GM20000 (cell line): ENCODE data around the gene APH1B.
A peak's percentile ranks its signal among the peaks of the same experiment; 100 is the strongest.

Source experiments
- DNase-seq: peaks from one replicate; pipeline ENCODE4 v3.0.0; 2012; ENCODE audit warnings: low spot score
- CTCF ChIP-seq: IDR thresholded peaks from 2 replicates; pipeline ENCODE4 v1.5.1; 2012; ENCODE audit warnings: mild to moderate bottlenecking, control low read depth; ENCODE audit errors: extremely low read depth, missing control alignments

Gene APH1B

GRCh38 chr15:63339006-63339766 lies 61.8 kb downstream of the APH1B start:
- no peak for DNase-seq
- no peak for TF ChIP-seq CTCF

GRCh38 chr15:63339836-63340235 lies 62.4 kb downstream of the APH1B start:
- TF ChIP-seq CTCF, result no peak
- no peak for DNase-seq

GRCh38 chr15:63340353-63340752 lies 62.9 kb downstream of the APH1B start:
- no peak for TF ChIP-seq CTCF
- DNase-seq, result no peak

GRCh38 chr15:63340878-63341277 lies 63.5 kb downstream of the APH1B start:
- DNase-seq, result no peak
- no peak for TF ChIP-seq CTCF

- no peak for TF ChIP-seq CTCF
- DNase-seq, result no peak
Observed at GRCh38 chr15:63341898-63342297, 64.5 kb downstream of the APH1B start.

GRCh38 chr15:63342996-63343562 lies 65.7 kb downstream of the APH1B start:
- DNase-seq, result peak; percentile 35

GRCh38 chr15:63344731-63345390 lies 67.5 kb downstream of the APH1B start:
- TF ChIP-seq CTCF, result no peak
- no peak for DNase-seq
